Endothelial cell of umbilical vein (primary cell): ENCODE data around the gene UBL7.

Experiments used
- EZH2 ChIP-seq: IDR thresholded peaks from 2 replicates; pipeline ENCODE4 v1.6.1; 2012; ENCODE audit warnings: borderline replicate concordance, low read depth, mild to moderate bottlenecking, moderate library complexity, low read length, inconsistent platforms; ENCODE audit not compliant: severe bottlenecking
- FOS ChIP-seq: IDR thresholded peaks from 2 replicates; pipeline ENCODE4 v1.6.1; 2011; ENCODE audit warnings: mild to moderate bottlenecking, low read length, moderate library complexity, borderline replicate concordance; ENCODE audit not compliant: insufficient read depth
- JUN ChIP-seq: IDR thresholded peaks from 2 replicates; pipeline ENCODE4 v1.6.1; 2011; ENCODE audit warnings: borderline replicate concordance, low read depth; ENCODE audit not compliant: insufficient read length, insufficient read depth
- POLR2A ChIP-seq: IDR thresholded peaks from 2 replicates; pipeline ENCODE4 v1.6.1; 2012; ENCODE audit warnings: low read depth, mild to moderate bottlenecking, control low read depth, low read length
- POLR2AphosphoS5 ChIP-seq: IDR thresholded peaks from 2 replicates; pipeline ENCODE4 v1.6.1; 2012; ENCODE audit warnings: low read depth, mild to moderate bottlenecking, control low read depth, low read length, moderate library complexity; ENCODE audit not compliant: insufficient read depth
- TF ChIP-seq, protein P1 (sequence below), 2 donors: IDR thresholded peaks; 1 replicate in 1 of 2; 2 replicates in 1 of 2; pipeline ENCODE4 v1.5.1; 2011; ENCODE audit warnings: low read length in 2 of 2, mild to moderate bottlenecking in 2 of 2, moderate library complexity in 2 of 2, control low read depth in 1 of 2, inconsistent platforms in 1 of 2, low read depth in 1 of 2; ENCODE audit not compliant: insufficient read depth in 1 of 2; ENCODE audit errors: extremely low read depth in 1 of 2
- TF ChIP-seq, protein P2 (sequence below): IDR thresholded peaks from 2 replicates; pipeline ENCODE4 v1.6.1; 2011; ENCODE audit not compliant: insufficient read depth, insufficient read length

DNA sequence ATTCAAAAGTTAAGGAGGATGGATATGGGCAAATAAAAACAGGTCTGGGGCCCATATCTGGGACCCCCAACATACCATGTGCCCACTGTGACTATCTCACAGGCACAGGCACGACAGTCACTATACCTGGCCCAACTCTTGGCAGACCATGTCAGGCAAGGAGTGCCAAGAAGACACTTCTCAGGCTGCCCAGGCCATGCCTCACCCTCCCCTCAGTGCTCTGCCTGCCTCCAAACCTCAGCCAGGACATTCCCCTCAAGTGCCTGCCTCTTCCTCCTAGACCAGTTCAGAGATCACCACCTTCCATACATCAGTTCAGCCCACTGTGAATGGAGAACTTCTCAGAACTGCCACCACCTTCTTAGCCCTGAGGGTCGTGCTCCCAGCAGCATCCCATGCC is 22.8 kb downstream of the UBL7 start:
- no peak for TF ChIP-seq POLR2A
- TF ChIP-seq, protein P1, sequence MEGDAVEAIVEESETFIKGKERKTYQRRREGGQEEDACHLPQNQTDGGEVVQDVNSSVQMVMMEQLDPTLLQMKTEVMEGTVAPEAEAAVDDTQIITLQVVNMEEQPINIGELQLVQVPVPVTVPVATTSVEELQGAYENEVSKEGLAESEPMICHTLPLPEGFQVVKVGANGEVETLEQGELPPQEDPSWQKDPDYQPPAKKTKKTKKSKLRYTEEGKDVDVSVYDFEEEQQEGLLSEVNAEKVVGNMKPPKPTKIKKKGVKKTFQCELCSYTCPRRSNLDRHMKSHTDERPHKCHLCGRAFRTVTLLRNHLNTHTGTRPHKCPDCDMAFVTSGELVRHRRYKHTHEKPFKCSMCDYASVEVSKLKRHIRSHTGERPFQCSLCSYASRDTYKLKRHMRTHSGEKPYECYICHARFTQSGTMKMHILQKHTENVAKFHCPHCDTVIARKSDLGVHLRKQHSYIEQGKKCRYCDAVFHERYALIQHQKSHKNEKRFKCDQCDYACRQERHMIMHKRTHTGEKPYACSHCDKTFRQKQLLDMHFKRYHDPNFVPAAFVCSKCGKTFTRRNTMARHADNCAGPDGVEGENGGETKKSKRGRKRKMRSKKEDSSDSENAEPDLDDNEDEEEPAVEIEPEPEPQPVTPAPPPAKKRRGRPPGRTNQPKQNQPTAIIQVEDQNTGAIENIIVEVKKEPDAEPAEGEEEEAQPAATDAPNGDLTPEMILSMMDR (IDR thresholded peaks at IDR 0.05; ENCODE audit: extremely low read depth in 1 of 2, insufficient read depth in 1 of 2, low read depth in 1 of 2, low read length in 2 of 2), result no peak
- no peak for TF ChIP-seq EZH2
- TF ChIP-seq, protein P2, sequence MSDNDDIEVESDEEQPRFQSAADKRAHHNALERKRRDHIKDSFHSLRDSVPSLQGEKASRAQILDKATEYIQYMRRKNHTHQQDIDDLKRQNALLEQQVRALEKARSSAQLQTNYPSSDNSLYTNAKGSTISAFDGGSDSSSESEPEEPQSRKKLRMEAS, result no peak
- no peak for TF ChIP-seq FOS
- no peak for TF ChIP-seq POLR2AphosphoS5
- no peak for TF ChIP-seq JUN
